Measurements from ENCODE around the gene RAD17.
A peak's percentile ranks its signal among the peaks of the same experiment; 100 is the strongest.
"Not testable (repeated sequence)": the region's sequence is repeated elsewhere in the genome, so short reads cannot be mapped to it uniquely, and the experiment has no call there.

Gene RAD17, protein sequence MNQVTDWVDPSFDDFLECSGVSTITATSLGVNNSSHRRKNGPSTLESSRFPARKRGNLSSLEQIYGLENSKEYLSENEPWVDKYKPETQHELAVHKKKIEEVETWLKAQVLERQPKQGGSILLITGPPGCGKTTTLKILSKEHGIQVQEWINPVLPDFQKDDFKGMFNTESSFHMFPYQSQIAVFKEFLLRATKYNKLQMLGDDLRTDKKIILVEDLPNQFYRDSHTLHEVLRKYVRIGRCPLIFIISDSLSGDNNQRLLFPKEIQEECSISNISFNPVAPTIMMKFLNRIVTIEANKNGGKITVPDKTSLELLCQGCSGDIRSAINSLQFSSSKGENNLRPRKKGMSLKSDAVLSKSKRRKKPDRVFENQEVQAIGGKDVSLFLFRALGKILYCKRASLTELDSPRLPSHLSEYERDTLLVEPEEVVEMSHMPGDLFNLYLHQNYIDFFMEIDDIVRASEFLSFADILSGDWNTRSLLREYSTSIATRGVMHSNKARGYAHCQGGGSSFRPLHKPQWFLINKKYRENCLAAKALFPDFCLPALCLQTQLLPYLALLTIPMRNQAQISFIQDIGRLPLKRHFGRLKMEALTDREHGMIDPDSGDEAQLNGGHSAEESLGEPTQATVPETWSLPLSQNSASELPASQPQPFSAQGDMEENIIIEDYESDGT

DNA sequence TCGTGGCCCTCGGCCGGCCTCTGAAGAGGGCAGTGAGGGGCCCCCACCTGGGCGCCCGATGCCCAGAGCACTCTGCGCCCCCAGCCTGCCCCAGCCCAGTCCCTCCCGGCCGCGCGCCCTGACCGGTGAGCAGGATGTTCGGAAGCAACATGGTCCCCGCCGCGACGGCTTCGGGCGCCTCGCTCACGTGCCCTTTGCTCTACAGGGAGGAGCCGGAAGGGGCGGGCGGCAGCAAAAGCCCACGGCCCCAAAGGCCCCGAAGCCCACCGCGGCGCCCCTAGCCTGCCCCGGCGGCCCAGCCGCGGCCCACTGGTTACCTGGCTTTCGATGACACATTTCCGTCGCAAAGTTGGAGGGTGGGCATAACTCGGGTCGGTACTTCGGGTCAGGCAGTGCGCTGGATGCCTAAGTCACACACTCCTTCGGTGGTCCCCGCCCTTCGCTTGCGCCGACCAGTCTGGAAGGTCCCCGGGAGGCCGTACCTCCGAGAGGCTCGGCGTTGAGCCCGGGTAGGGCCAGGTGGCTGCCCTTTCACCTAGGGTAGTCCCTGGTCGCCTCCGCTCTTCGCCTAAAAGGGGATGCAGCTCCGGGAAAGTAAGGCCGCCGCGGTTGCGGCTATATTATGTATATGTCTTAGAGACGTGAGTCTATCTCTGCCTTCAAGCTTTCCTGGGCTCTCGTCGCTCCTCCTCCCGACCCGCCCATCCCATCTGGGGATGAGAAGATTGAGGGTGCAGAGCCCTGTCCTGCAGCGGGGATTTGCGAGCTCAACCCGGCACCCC lies at the start of gene RAD17, which contains the start of the genes AK6 and TAF9:
TSS of gene RAD17 (plus strand) at position 479 of the 782 bp plus-strand sequence. CDS start 2,391 bp downstream, outside the sequence.
TSS of gene AK6 (minus strand) at position 181 of the 782 bp plus-strand sequence. CDS start at position 151, 30 bp downstream.
TSS of gene TAF9 (minus strand) at position 181 of the 782 bp plus-strand sequence. CDS start 3,783 bp downstream, outside the sequence.
- no peaks in the 10 kb centered on the region for H3K4me1 ChIP-seq (ENCODE audit: insufficient read depth, insufficient read length)
- peaks cover 38% of the 10 kb centered on the region for H3K36me3 ChIP-seq (ENCODE audit: insufficient read depth, insufficient read length, low read length)

DNA sequence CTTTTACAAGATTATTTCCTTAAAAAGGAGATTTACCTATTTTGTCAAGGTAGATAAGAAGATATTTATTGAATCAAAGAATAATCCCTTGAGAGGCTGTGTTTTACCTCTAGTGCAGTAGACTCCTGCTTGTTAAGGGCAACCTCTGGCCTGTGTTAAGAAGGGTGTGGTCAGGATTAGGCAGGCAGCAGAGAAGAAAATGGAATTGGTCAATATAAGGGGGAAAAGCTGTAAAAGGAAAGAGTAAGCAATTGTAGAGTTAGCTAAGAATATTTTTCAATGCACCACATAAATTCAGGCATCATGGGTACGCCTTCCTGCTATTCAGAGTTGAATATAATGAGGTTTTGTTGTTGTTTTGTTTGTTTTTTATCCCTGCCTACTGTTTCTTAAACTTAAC lies 43.3 kb upstream of the RAD17 start:
- H3K4me1 ChIP-seq (ENCODE audit: insufficient read depth, insufficient read length), result no peaks in the 10 kb centered on the region
- H3K9me3 ChIP-seq (ENCODE audit: insufficient read depth, low read length), result no peaks in the 10 kb centered on the region
- no peak for TF ChIP-seq SUZ12 (IDR thresholded peaks at IDR 0.05; ENCODE audit: extremely low read depth, insufficient read depth, insufficient read length)
- no peak for TF ChIP-seq YY1 (IDR thresholded peaks at IDR 0.05; ENCODE audit: insufficient read depth, insufficient read length)
- TF ChIP-seq ZNF274 (IDR thresholded peaks at IDR 0.05; ENCODE audit: low read depth, low read length), result no peak
- no peak overlapping the region for H3K4me3 ChIP-seq (ENCODE audit: insufficient read length, low read depth)
- H3K9ac ChIP-seq (ENCODE audit: insufficient read length, low read depth), result no peak overlapping the region
- DNase-seq (ENCODE audit: low read depth, low spot score), result no peak
- no peaks in the 10 kb centered on the region for H3K27me3 ChIP-seq (ENCODE audit: insufficient read depth, insufficient read length)
- H3K36me3 ChIP-seq (ENCODE audit: insufficient read depth, insufficient read length, low read length), result no peaks in the 10 kb centered on the region

More for the DNA sequence above, at the start of gene RAD17, which contains the start of the genes AK6 and TAF9:
- Histone ChIP-seq H3K4me3 (ENCODE audit: insufficient read length, low read depth) (peak within 1 kb of the TSS; percentile 58), H3K9ac (ENCODE audit: insufficient read length, low read depth) (peak within 1 kb of the TSS; percentile 86), H3K27me3 (ENCODE audit: insufficient read depth, insufficient read length) (no peaks in the 10 kb centered on the region), H3K9me3 (ENCODE audit: insufficient read depth, low read length) (no peaks in the 10 kb centered on the region)
- peak; percentile 84 for DNase-seq (ENCODE audit: low read depth, low spot score)
- TF ChIP-seq ZNF274 (IDR thresholded peaks at IDR 0.05; ENCODE audit: low read depth, low read length) (no peak), YY1 (IDR thresholded peaks at IDR 0.05; ENCODE audit: insufficient read depth, insufficient read length) (peak; percentile 45)

- no peak for DNase-seq (ENCODE audit: low read depth, low spot score)
- H3K4me1 ChIP-seq (ENCODE audit: insufficient read depth, insufficient read length), result no peaks in the 10 kb centered on the region
- TF ChIP-seq ZNF274 (IDR thresholded peaks at IDR 0.05; ENCODE audit: low read depth, low read length) (no peak), SUZ12 (IDR thresholded peaks at IDR 0.05; ENCODE audit: extremely low read depth, insufficient read depth, insufficient read length) (no peak), YY1 (IDR thresholded peaks at IDR 0.05; ENCODE audit: insufficient read depth, insufficient read length) (no peak)
- H3K9ac ChIP-seq (ENCODE audit: insufficient read length, low read depth), result no peak overlapping the region
- no peaks in the 10 kb centered on the region for H3K36me3 ChIP-seq (ENCODE audit: insufficient read depth, insufficient read length, low read length)
- H3K9me3 ChIP-seq (ENCODE audit: insufficient read depth, low read length), result no peaks in the 10 kb centered on the region
- H3K27me3 ChIP-seq (ENCODE audit: insufficient read depth, insufficient read length), result no peaks in the 10 kb centered on the region
- no peak overlapping the region for H3K4me3 ChIP-seq (ENCODE audit: insufficient read length, low read depth)
Measured at GRCh38 chr5:69329905-69330489, 39.6 kb upstream of the RAD17 start.

DNA sequence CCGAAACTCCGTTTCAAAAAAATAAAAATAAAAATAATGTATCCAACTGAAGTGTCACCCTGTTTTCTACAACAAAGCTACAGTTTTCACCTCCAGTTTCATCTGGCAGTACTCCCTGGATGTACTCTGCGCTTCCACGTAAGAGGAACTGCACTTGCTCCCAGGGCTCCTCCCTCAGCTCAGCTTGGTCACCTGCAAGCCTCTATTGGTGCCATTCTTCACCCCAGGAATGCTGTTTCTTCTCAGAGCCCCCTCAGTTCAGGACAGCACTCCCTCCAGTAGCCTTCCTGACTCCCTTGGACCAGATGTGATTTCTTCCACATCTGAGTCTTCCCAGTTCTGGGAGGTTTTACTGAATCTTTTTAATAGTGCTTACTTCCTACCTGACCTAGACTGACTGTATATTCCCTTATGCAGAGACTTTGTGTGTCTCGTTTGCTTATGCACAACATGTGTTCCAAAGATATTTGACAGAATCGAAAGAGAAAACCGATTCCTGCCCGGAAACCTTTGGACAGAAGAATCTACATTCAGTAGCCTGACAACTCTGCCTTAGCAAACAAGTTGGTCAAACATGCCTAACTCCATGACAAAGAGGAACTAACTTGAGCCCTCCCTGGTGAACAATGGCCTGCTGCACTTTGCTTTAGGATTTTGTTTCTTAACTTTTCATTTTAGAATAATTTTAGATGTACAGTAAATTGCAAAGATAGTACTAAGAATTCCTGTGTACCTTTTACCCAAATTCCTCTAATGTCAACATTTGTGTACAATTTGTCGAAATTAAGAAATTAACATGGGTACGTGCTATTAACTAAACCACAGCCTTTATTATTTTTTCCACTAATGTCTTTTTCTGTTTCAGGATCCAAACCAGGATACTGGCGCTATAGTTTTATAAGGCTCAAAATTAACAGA lies 37.8 kb upstream of the RAD17 start:
- Histone ChIP-seq H3K9ac (ENCODE audit: insufficient read length, low read depth) (no peak overlapping the region), H3K4me3 (ENCODE audit: insufficient read length, low read depth) (no peak overlapping the region), H3K36me3 (ENCODE audit: insufficient read depth, insufficient read length, low read length) (no peaks in the 10 kb centered on the region), H3K27me3 (ENCODE audit: insufficient read depth, insufficient read length) (no peaks in the 10 kb centered on the region), H3K4me1 (ENCODE audit: insufficient read depth, insufficient read length) (no peaks in the 10 kb centered on the region), H3K9me3 (ENCODE audit: insufficient read depth, low read length) (no peaks in the 10 kb centered on the region)
- TF ChIP-seq YY1 (IDR thresholded peaks at IDR 0.05; ENCODE audit: insufficient read depth, insufficient read length) (no peak), SUZ12 (IDR thresholded peaks at IDR 0.05; ENCODE audit: extremely low read depth, insufficient read depth, insufficient read length) (no peak), ZNF274 (IDR thresholded peaks at IDR 0.05; ENCODE audit: low read depth, low read length) (no peak)
- no peak for DNase-seq (ENCODE audit: low read depth, low spot score)

DNA sequence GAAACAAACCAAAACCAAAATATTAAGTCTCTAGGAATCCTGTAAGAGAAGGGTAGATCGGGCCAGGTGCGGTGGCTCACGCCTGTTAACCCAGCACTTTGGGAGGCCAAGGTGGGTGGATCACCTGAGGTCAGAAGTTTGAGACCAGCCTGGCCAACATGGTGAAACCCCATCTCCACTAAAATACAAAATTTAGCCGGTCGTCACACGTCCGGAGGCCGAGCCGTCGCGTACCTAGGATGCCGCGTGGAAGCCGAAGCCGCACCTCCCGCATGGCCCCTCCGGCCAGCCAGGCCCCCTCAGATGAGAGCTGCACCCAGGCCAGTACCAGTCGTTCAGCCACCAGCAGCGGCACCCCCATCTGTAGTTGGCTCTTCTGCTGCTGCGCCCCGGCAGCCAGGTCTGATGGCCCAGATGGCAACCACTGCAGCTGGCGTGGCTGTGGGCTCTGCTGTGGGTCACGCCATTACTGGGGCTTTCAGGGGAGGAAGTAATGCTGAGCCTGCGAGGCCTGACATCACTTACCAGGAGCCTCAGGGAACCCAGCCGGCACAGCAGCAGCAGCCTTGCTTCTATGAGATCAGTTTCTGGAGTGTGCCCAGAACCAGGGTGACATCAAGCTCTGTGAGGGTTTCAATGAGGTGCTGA lies 35.8 kb upstream of the RAD17 start:
- H3K4me1 ChIP-seq (ENCODE audit: insufficient read depth, insufficient read length); H3K9ac ChIP-seq (ENCODE audit: insufficient read length, low read depth): not testable (repeated sequence)

DNA sequence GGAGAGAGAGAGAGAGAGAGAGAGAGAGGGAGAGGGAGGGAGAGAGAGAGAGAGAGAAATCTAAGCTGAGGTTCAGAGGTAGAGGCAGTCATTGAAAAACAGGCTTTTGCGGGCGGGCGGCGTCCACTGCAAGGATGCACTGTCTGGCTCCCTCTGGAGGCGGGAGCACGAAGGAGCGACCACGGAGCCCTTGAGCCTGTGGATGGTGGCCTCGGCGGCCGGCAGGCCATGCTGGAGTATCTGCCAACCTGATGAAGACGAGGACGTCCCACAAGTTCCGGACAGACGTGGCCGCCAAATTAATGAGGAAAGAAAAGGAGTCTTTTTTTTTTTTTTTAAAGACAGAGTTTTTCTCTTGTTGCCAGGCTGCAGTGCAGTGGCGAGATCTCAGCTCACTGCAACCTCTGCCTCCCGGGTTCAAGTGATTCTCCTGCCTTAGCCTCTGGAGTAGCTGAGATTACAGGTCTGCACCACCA lies 34.8 kb upstream of the RAD17 start:
- no peak for TF ChIP-seq SUZ12 (IDR thresholded peaks at IDR 0.05; ENCODE audit: extremely low read depth, insufficient read depth, insufficient read length)
- Histone ChIP-seq H3K27me3 (ENCODE audit: insufficient read depth, insufficient read length) (no peaks in the 10 kb centered on the region), H3K4me1 (ENCODE audit: insufficient read depth, insufficient read length) (no peaks in the 10 kb centered on the region), H3K9ac (ENCODE audit: insufficient read length, low read depth) (no peak overlapping the region), H3K36me3 (ENCODE audit: insufficient read depth, insufficient read length, low read length) (no peaks in the 10 kb centered on the region), H3K9me3 (ENCODE audit: insufficient read depth, low read length) (no peaks in the 10 kb centered on the region), H3K4me3 (ENCODE audit: insufficient read length, low read depth) (no peak overlapping the region)
- DNase-seq (ENCODE audit: low read depth, low spot score), result peak; percentile 57

More for the DNA sequence above, 35.8 kb upstream of the RAD17 start:
- not testable (repeated sequence) for H3K9me3 ChIP-seq (ENCODE audit: insufficient read depth, low read length); H3K27me3 ChIP-seq (ENCODE audit: insufficient read depth, insufficient read length); DNase-seq (ENCODE audit: low read depth, low spot score); H3K4me3 ChIP-seq (ENCODE audit: insufficient read length, low read depth); H3K36me3 ChIP-seq (ENCODE audit: insufficient read depth, insufficient read length, low read length)

All from NT2/D1 (cell line).